ENCODE data around the gene LYPLA2. TPM values are rescaled to one million over a fixed set of nuclear protein-coding genes. Genes with fewer than 3 reads are reported as not detected.

Gene LYPLA2
- total RNA-seq, 2 experiments from 2014 or later, result 57.0 to 59.2 TPM

- no peaks in the 10 kb centered on the region for H3K27me3 Mint-ChIP-seq
- no peak for ATAC-seq
Measured at GRCh38 chr1:23745515-23745914, 45.4 kb upstream of the LYPLA2 start.

GRCh38 chr1:23748016-23748415 is 42.9 kb upstream of the LYPLA2 start:
- H3K27ac Mint-ChIP-seq, result peak overlapping the region; percentile 35
- H3K36me3 Mint-ChIP-seq (ENCODE audit: low read depth), result peaks cover 42% of the 10 kb centered on the region
- no peak for TF ChIP-seq CTCF (IDR thresholded peaks at IDR 0.05)
- H3K9me3 Mint-ChIP-seq, result no peaks in the 10 kb centered on the region
- DNase-seq (no peak), ATAC-seq (no peak)
- intact Hi-C loops (cut with micrococcal nuclease), result loop anchor here (5.0 kb wide), 1 partner anchor 51 kb away; no protein-coding TSS in a partner anchor
- no peak overlapping the region for H3K4me3 Mint-ChIP-seq
- H3K27me3 Mint-ChIP-seq, result no peaks in the 10 kb centered on the region
- POLR2A ChIA-PET, result interaction anchor here (0.6 to 5.3 kb wide), 3 partner anchors 17 to 56 kb away, joined by 3 to 31 read pairs (median 4); partner anchors contain the start of gene RPL11
- CTCF ChIA-PET, result interaction anchor here (1.0 to 2.0 kb wide), 2 partner anchors 24 to 165 kb away, joined by 4 to 10 read pairs; partner anchors contain the start of gene CNR2
- H3K4me1 Mint-ChIP-seq (ENCODE audit: low read depth), result peaks cover 48% of the 10 kb centered on the region

More at GRCh38 chr1:23745515-23745914, 45.4 kb upstream of the LYPLA2 start:
- Mint-ChIP-seq H3K4me3 (peak overlapping the region; percentile 82), H3K4me1 (ENCODE audit: low read depth) (peaks cover 51% of the 10 kb centered on the region), H3K9me3 (no peaks in the 10 kb centered on the region), H3K36me3 (ENCODE audit: low read depth) (peaks cover 30% of the 10 kb centered on the region), H3K27ac (peak overlapping the region; percentile 50)
- CTCF ChIA-PET, result interaction anchor here (0.7 to 3.0 kb wide), 8 partner anchors 11 to 81 kb away, joined by 3 to 15 read pairs (median 4); no protein-coding TSS in a partner anchor
- DNase-seq, result no peak
- intact Hi-C loops (cut with micrococcal nuclease), result loop anchor here (5.0 kb wide), 1 partner anchor 48 kb away; no protein-coding TSS in a partner anchor
- TF ChIP-seq CTCF (IDR thresholded peaks at IDR 0.05), result peak; percentile 62
- POLR2A ChIA-PET, result interaction anchor here (3.5 to 5.3 kb wide), 2 partner anchors 50 to 54 kb away, joined by 24 to 31 read pairs; partner anchors contain the start of gene RPL11

GRCh38 chr1:23751050-23751814 is 39.7 kb upstream of the LYPLA2 start:
- peak overlapping the region; percentile 40 for H3K27ac Mint-ChIP-seq
- POLR2A ChIA-PET, result interaction anchor here (0.5 kb wide), 1 partner anchor 1405 kb away, joined by 3 read pairs; no protein-coding TSS in a partner anchor

GRCh38 chr1:23751815-23752200 is 39.1 kb upstream of the LYPLA2 start:
- H3K9me3 Mint-ChIP-seq, result no peaks in the 10 kb centered on the region
- no peak overlapping the region for H3K27ac Mint-ChIP-seq
- no peak for ATAC-seq
- H3K27me3 Mint-ChIP-seq, result no peaks in the 10 kb centered on the region
- POLR2A ChIA-PET, result interaction anchor here (1.1 kb wide), 1 partner anchor 8 kb away, joined by 3 read pairs; the partner anchor contains the start of gene ELOA
- no peak for TF ChIP-seq CTCF (IDR thresholded peaks at IDR 0.05)
- H3K36me3 Mint-ChIP-seq (ENCODE audit: low read depth), result peaks cover 57% of the 10 kb centered on the region
- peaks cover 29% of the 10 kb centered on the region for H3K4me1 Mint-ChIP-seq (ENCODE audit: low read depth)
- CTCF ChIA-PET, result interaction anchor here (0.8 to 1.6 kb wide), 8 partner anchors 14 to 154 kb away, joined by 3 to 10 read pairs (median 4); partner anchors contain the start of gene PITHD1
- DNase-seq, result no peak
- H3K4me3 Mint-ChIP-seq, result no peak overlapping the region
- intact Hi-C loops (cut with micrococcal nuclease), result no loop called here

More at GRCh38 chr1:23751050-23751814, 39.7 kb upstream of the LYPLA2 start:
- H3K9me3 Mint-ChIP-seq, result no peaks in the 10 kb centered on the region
- peak; percentile 65 for TF ChIP-seq CTCF (IDR thresholded peaks at IDR 0.05)
- intact Hi-C loops (cut with micrococcal nuclease), result no loop called here
- no peaks in the 10 kb centered on the region for H3K27me3 Mint-ChIP-seq
- peaks cover 57% of the 10 kb centered on the region for H3K36me3 Mint-ChIP-seq (ENCODE audit: low read depth)
- peaks cover 33% of the 10 kb centered on the region for H3K4me1 Mint-ChIP-seq (ENCODE audit: low read depth)
- peak; percentile 79 for ATAC-seq
- DNase-seq, result peak; percentile 58
- H3K4me3 Mint-ChIP-seq, result no peak overlapping the region
- CTCF ChIA-PET, result interaction anchor here (0.8 to 1.6 kb wide), 8 partner anchors 14 to 155 kb away, joined by 3 to 10 read pairs (median 4); partner anchors contain the start of gene PITHD1

Measured in activated CD8-positive, alpha-beta T cell treated with anti-CD3 and anti-CD28 coated beads for 36 hours (primary cell).